ENCODE data around the gene DDX56. TPM values are rescaled to one million over a fixed set of nuclear protein-coding genes. Genes with fewer than 3 reads are reported as not detected.
"Not testable (repeated sequence)": the region's sequence is repeated elsewhere in the genome, so short reads cannot be mapped to it uniquely, and the experiment has no call there.

Gene DDX56
- total RNA-seq, 1 donor from 2014 or later = 101 TPM

DNA sequence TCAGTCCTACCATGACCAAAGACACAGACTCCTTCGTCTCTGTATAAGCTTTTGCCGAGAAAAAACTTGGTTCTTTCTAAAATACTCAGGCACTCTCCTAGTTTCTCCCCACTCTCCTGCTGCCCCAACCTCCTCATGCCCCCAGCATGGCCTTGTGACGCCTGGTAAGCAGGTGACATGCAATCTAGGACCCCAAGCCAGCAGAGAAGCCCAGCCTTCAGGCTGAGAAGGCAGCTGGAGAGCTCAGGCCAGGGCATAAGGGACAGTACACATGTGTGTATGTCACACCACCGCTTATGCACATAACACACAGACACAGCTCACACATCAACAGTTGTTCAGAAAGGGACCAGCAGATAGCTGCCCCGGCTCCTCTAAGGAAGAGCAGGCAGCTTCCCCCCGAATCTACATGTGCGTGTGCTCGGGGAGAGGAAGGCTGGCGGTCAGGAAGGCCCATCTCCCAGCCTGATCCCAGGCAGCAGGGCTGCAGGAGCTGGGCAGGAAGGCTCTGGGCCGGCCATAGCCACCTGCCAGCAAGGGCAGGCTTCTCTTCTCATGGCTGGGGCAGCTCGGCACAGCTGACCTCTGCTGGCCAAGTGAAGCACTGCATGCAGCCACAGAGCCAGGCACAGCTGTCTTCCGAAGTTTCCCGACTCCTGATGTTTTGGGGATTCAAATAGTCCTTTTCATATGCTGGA lies 8.5 kb downstream of the DDX56 start:
- intact Hi-C loops (cut with micrococcal nuclease) = loop anchor here (1.0 kb wide), 1 partner anchor 324 kb away; no protein-coding TSS in a partner anchor

DNA sequence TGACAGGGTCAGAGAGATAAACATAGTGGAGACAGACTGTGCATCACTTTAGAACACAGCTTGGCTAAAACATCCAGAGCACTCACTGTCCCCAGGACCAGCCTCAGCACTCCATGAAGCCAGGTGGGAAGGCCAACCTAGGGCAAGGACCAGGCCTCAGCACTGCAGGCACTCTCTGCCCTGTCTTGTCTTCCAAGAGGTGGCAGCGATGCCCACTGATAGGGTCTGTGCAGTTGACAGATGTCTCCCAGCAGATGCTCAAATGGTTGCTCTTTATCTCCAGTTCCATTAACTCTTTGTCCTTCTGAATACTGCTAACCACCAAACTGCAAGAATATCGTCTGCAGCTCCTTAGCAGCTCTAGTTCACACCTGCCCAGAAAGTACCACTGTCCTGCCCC lies 9.1 kb downstream of the DDX56 start:
- intact Hi-C loops (cut with micrococcal nuclease) = loop anchor here (1.0 kb wide), 1 partner anchor 323 kb away; no protein-coding TSS in a partner anchor

DNA sequence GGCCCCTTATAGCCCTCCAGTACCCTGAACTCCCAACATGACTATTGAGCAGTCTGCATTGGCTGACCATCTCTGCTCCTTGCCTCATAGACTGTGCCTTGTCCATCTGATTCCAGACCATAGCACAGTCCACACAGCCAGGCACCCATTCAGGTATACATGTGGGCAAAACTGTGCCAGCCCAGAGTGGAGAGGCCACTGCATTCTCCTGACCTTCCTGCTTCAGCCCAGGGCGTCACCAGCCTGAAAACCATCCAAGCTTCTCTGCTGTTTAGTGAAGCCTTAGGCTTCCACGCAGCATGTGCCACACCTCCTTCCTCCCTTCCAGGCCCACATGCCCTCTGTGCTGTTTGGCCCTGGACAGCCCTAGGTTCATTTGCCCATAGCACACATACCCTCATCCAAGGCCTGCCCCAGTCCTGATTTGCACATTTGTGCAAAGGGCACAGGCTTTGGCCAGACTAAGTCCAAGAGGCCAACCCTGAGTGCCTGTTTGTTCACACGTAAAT lies 10.5 kb downstream of the DDX56 start:
- intact Hi-C loops (cut with micrococcal nuclease) = no loop called here

DNA sequence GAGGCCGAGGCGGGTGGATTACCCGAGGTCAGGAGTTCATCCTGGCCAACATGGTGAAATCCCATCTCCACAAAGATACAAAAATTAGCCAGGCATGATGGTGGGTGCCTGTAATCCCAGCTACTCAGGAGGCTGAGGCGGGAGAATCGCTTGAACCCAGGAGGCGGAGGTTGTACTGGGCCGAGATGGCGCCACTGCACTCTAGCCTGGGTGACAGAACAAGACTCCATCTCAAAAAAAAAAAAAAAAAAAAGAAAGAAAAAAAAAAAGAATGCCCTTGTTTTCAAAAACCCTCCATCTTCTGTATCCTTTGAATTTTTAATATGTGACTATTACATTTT lies 11.1 kb downstream of the DDX56 start:
- intact Hi-C loops (cut with micrococcal nuclease) = not testable (repeated sequence)

DNA sequence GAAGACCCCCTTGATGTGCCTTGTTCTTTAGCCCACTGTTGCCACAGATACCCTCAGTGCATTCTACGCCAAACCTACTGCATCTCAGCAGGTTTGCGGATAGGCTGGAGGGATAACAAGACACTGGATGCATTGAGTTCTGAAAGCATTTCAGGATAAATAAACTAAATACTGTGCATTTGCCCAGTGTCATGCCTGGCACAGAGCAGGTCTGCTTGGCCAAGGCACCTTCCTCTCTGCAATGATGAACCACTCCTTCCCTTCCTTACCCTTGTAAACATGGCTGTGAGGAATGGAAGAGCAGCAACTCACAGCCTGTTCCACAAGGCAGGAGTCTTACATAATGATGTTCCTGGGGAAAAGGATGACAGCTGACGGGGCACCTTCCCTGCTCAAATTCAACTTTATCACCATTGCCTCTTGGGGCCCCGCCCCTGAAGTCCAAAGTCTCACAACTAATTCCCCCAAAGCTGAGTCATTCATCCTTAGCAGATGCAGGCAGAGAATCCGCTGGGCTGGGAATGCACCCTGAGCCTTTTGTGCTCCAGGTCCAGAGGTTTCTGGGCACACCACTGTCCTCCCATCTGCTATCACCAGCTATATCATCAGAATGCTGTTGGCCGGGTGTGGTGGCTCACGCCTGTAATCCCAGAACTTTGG lies 11.6 kb downstream of the DDX56 start:
- intact Hi-C loops (cut with micrococcal nuclease) = no loop called here

DNA sequence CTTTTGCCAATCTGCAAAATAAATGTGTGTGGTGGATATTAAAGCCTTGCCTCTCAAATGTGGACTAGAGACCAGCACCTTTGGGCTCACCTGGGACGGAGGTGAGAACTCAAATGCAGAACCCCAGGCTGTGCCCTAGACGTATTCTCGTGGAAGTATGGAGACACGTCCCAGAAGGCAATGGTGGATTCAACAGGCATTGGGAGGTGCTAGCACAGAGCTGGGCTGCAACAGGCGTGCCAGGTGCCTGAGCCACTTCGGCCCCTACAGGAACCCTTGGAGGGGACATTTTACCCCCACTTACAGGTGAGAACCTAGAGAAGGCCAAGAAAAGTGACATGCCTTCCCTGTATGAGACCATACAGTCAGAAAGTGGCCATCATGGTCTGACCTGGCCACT lies 12.2 kb downstream of the DDX56 start:
- intact Hi-C loops (cut with micrococcal nuclease) = no loop called here

DNA sequence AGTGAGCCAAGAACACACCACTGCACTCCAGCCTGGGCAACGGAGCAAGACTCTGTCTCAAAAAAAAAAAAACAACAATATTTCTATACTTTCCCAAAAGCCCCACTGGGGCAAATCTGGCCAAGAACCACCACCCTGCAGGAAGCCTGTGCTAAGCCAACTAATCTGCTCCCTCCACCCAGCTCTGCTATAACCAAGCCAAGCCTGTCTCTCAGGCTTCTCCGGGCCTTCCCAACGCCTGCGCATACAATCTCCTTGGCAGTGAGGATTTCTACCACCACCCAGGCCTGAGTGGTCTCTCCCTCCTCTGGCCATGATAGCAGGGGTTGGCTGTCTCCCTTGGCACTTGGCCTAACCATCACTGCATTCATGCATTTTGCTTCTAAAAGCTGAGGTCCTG lies 14.2 kb downstream of the DDX56 start:
- intact Hi-C loops (cut with micrococcal nuclease) = no loop called here

DNA sequence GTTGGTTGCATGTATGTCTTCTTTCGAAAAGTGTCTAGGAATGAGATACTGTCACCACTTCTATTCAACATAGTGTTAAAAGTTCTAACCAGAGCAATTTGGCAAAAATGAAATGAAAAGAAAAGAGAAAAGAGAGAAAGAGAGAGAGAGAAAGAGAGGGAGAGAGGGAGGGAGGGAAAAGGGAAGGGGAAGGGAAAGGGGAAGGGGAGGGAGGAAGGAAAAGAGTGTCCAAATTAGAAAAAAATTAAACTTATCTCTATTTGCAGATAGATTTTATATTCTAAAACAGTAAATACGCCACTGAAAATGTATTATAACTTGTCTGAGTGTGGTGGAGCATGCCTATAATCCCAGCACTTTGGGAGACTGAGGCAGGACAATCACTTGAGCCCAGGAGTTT lies 16.2 kb downstream of the DDX56 start:
- intact Hi-C loops (cut with micrococcal nuclease) = no loop called here

DNA sequence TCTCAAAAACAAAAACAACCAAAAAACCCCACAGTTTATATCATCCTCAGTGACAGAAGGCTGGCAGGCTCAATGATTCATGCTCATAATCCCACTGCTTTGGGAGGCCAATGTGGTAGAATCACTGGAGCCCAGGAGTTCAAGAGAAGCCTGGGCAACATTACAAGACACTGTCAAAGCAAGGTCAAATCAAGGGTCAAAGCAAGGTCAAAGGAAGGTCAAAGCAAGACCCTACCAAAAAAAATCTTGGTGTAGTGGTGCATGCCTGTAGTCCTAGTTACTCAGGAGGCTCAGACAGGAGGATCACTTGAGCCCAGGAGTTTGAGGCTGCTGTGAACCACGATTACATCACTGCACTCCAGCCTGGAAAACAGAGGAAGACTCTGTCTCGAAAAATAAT lies 18.4 kb downstream of the DDX56 start:
- intact Hi-C loops (cut with micrococcal nuclease) = no loop called here

DNA sequence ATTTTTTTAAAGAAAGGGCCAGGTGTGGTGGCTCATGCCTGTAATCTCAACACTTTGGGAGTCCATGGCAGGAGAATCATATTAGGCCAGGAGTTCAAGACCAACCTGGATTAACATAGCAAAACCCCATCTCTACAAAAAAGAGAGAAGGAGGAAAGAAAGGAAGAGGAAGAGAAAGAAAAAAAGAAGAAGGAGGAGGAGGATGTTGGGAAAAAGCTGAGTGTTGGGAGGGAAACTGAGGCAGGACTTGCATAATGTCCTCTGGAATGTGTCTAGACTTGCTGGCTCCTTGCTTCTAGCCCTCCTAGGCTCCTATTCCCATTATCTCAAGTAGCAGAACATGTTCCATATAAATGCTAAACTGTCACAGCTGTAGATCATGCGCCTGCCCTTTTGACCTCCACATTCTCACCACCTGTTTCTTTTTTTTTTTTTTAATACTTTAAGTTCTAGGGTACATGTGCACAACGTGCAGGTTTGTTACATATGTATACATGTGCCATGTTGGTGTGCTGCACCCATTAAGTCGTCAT lies 21.2 kb downstream of the DDX56 start:
- intact Hi-C loops (cut with micrococcal nuclease) = not testable (repeated sequence)

DNA sequence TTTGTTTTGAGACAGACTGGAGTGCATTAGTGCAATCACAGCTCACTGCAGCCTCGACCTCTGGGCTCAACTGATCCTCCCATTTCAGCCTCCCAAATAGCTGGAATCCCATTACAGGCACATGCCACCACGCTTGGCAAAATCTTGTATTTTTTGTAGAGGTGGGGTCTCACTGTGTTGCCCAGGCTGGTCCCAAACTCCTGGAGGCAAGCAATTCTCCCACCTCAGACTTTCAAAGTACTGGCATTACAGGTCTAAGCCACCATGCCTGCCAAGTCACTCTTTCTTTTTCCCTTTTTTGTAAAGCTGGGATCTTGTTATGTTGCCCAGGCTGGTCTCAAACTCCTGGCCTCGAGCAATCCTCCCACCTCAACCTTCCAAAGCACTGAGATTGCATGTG lies 24.3 kb downstream of the DDX56 start:
- intact Hi-C loops (cut with micrococcal nuclease) = no loop called here

DNA sequence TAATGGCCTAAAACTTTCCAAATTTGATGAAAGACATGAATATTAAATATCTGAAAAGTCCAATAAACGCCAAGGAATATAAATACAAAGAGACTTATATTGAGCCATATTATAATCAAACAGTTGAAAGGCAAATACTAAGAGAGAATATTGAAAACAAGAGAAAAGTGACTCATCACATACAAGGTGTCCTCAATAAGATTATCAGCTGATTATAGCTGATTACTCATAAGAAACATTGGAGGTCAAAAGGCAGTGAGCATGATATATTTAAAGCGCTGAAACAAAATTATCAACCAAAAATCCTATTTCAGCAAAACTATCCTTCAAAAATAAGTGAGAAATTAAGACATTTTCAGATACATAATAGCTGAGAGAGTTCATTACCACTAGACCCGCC lies 24.8 kb downstream of the DDX56 start:
- intact Hi-C loops (cut with micrococcal nuclease) = no loop called here

DNA sequence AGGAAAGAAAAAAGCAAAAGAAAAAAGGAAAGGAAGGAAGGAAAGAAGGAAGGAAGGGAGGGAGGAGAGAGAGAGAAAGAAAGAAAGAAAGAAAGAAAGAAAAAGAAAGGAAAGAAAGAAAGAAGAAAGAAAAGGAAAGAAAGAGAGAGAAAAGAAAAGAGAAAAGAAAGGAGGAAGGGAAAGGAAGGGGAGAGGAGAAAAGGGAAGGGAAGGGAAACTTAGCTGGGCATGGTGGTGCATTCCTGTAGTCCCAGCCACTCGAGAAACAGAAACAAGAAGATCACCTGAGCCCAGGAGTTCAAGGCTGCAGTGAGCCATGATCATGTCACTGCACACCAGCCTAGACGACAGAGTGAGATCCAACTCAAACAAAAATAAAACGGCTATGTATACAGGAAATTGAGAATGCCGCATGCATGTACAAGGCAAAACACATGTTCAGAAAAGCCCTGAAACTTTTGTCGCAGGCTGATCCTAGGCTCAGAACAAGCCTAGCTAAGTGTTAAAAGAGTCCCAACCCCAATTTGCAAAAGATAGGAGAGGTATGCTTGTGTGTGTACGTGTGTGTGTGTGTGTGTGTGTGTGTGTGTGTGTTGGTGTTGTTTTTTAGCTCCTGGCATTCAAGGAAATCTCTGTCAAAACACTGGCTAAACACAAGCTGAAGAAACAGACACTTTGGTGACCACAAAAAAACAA lies 26.0 kb downstream of the DDX56 start:
- intact Hi-C loops (cut with micrococcal nuclease) = no loop called here

DNA sequence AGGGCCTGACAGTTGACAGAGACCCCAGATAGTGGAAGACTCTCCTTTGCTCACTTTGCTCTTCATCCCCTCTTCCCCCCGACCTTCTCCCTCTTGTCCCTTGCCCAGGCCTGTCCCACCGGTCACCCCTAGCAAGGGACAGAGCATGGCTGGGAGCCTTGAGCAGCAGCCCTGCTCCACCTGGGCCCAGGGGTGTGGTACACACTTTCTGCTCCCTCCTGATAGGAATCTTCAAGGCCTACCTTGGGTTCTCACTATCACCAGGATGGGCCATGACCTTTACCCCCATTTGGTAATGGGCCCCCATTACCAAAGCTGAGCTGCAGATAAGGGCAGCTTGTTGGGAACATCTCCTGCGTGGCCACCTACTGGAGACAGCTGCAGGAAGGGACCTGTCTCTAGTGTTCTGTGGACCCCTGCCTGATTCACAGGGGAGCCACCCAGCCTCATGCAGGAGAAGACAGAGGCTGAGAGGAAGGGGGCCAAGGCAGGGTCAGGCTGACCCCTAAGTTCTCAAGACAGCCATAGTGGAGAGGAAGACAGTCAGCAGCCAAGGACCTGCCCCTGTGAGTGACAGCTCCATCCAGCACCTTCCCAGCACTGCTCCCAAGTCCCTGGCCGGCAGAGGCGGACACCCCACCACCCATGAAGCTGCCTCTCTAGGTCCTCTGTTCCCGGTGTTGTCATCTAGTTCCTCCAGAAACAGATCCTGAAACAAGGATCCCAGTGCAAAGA lies 31.7 kb downstream of the DDX56 start:
- intact Hi-C loops (cut with micrococcal nuclease) = no loop called here

DNA sequence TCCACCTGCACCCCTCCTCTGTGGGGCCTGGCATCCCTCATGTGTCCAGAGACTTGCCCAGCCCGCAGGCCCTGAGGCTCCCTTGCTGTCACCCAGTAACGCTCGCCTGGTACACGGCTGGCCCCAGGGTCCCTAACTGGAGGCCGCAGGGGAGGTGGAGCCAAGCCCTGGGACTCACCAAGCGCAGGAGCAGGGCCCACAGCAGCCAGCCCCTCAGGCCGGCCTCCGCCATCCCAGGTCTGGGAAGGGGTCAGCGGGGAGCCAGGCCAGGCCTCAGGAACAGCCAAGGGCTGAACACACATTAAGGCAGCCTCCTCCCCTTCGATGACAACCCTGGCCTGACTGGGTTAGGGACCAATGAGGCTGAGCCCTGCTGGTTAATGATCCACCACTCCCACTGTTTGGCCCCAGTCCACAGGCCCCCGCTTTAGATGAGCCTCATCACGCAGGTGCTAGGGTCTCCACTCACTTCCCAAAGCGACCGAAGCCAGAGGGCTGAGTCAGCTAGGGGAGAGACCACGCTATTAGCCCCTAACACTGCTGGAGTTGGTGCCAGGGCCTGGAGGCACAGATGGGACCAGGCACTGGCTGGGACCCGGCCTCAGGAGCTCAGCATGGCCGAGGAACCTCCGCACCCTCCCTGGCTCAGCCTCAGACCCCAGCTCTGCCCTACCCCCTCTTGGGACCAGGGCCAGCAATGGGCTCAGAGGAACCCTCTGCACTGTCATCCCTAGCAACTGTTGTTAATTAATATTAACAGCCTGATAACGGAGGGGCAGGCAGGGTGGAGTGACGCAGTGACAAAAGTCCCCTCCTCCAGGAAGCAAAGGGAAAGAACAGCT lies 32.5 kb downstream of the DDX56 start, which contains the start of gene NPC1L1:
Gene NPC1L1, minus strand, starts transcription at position 303 of the 842 bp plus-strand sequence. Its CDS starts 71 bp downstream, at position 232.
- intact Hi-C loops (cut with micrococcal nuclease) = no loop called here

DNA sequence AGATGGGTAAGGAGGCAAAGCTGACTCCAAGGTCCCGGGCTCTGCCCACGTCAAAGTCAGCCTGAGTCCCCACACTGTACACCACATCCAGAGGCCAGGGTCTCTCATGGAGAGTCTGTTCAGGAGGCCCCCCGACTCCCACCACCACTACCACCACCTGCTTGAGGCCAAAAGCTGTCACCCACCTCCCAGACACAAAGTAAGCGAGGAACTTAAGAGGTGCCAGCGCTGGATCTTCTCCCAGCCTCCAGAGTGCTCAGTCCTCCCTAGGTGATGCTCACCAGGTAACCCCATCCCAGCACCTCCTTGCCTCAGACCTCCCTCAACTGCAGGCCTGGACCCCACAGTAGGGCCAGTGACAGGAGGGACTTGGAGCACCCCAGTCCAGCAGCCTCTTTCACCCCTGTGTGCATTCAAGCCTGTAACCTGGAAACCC lies 33.1 kb downstream of the DDX56 start:
- intact Hi-C loops (cut with micrococcal nuclease) = no loop called here

DNA sequence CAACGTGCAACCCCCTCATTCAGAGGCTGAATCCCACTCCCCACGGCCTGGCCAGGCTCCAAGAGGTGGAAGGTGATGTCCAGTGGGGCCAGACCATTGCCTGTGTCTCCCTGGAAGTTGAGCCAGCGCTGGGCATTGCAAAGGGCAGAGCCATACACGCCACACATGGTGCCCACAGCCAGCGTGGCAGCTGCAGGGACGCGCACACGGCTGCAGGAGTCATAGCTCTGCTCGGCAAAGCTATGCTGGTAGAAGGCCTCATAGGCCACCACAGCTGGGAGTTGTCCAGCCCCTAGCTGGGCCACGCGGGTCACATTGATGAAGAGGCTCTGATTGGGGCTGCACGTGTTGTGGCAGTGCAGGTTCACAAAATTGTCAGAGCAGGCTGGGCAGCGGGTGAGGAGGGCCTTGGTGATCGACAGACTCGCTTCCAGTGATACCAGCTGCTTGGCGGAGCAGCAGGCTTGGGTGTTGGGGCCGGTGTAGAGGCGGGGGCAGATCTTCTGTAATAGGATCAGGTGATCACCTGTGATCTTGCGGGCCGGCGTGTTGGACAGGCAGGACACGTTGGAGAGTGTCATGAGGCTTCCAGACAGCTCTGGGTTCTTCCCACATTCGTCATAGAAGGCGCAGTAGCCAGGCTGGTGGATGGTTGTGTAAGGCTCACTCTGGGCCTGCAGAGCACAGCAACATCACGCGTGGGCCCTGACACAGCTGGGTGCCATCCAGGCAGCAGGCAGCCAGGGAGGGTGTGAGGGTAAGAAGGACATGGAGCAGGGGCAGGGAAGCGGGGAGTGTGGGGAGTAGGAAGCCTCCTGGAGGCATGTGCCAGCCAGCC lies 33.8 kb downstream of the DDX56 start:
- intact Hi-C loops (cut with micrococcal nuclease) = no loop called here

DNA sequence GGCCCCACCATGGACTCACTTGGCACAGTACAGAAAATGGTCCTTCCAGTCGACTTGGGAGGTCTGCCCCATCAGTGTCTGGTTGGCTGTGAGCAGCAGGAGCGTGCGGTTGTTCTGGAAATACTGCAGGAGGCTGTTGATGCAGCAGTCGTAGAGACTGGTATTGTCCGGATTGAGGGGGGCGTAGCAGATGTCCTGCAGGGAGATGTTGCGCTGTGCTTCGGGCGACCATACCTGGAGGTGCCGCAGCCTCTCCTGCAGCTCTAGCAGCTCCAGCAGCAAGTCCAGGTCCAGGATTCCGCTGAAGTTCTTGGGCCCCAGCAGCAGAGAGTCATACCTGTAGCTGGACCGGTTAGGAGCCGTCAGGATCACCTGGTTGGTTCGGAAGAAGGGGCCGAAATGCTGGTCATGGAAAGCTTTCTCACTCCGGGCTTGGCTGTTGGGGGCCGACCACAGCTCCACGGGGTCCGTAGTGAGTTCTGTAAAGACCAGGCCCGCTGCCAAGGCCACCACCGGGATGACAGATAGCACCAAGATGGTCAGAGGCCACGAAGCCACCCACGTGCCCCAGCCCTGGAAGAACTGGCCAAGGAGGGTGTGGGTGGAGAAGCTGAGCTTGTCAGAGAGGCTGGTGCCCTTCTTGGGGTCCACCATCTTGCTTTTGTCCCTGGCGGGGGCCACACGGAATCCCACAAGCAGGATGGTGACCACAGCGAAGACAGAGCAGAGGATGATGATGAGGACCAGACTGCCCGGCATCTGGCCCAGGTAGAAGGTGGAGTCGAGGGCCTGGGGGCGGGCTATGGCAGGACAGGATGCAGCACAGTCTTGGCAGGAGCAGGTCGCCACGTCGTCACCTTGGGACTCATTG lies 34.7 kb downstream of the DDX56 start:
- intact Hi-C loops (cut with micrococcal nuclease) = no loop called here

Measured in T-helper 2 cell treated with Interferon-gamma antibody and Interleukin-4, amounts not matched to agents 100 ng/mL and 5 ng/mL, for 36 hours (primary cell).